DMS79 treated with DMSO at 0.1 percent for 48 hours (cell line): Measurements from ENCODE around the gene LRP6.

Experiments
- DNase-seq: peaks from one replicate; lab custom pipeline; 2025; lab: John Stamatoyannopoulos, UW

Gene LRP6

GRCh38 chr12:12214635-12215131 lies 52.2 kb downstream of the LRP6 start:
- DNase-seq = no peak

GRCh38 chr12:12214201-12214600 lies 52.6 kb downstream of the LRP6 start:
- no peak for DNase-seq

DNA sequence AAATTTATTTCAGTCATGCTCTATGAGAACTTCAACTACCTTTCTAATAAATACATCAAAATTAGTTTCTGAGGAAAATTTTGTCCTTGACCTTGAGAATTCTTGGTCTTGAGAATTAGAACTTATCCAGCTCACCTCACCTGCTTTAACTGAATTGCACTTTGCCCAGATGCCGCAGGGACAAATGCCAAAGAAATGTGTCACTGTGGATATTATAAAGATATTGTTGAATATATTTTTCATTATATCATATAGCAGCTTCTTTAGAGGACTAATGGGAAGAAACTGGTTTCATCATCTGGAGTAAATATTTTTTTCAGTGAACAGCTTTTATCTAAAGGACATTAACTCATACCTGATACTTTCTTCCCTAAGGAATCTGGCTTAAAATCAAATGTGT lies 54.1 kb downstream of the LRP6 start:
- DNase-seq = no peak

DNA sequence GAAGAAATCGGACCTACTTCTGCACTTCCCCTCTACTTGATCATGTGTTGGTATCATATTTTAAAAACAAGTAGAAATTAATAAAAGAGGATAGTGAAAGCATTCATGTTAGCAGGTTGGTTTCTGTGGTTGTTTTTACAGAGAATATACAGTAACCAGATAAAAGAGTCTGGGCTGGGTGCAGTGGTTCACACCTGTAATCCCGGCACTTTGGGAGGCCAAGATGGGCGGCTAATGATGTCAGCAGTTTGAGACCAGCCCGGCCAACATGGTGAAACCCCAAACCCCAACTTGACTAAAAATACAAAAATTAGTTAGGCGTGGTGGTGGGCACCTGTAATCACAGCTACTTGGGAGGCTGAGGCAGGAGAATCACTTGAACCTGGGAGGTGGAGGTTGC lies 55.9 kb downstream of the LRP6 start:
- no peak for DNase-seq

DNA sequence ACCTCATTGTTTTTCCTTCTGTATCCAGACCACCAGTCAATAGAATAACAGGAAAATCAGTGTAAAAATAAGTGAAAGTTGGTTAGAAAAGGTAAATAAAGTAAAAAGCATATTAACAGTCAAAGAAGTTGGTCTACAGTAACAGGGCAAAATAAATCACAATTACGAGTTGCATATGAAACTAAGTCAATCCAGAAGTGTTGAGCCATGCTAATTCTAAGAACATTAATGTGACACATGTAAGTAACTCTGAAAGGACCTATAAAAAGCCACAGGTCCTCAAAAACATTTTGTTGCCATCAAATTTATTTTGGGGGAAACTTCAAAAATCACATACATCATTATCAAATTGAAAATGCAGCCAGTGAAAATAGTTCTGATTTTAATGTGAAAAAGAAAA lies 56.4 kb downstream of the LRP6 start:
- DNase-seq = no peak

GRCh38 chr12:12209675-12210074 lies 57.2 kb downstream of the LRP6 start:
- DNase-seq = no peak

- no peak for DNase-seq
Observed at GRCh38 chr12:12209043-12209442, 57.8 kb downstream of the LRP6 start.

DNA sequence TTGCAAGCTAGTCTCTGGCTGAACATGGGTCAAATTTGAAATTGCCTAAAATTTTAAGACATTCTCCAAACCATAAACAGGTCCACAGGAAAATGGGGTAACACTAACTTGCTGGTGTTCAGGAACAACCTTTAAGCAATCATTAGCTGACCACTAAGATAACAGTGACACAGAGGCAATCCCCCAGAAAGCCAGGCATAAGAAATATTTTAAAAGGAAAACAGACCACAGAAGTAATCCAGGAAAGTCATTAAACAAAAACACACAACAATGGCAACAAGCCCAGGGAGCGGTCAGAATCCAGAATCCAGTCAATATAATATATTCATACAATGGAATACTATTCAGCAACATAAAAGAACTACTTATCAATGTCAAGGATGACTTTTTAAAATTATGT lies 59.1 kb downstream of the LRP6 start:
- no peak for DNase-seq

GRCh38 chr12:12206776-12207388 lies 60.0 kb downstream of the LRP6 start:
- no peak for DNase-seq

- DNase-seq = no peak
Observed at GRCh38 chr12:12202747-12203146, 64.1 kb downstream of the LRP6 start.

DNA sequence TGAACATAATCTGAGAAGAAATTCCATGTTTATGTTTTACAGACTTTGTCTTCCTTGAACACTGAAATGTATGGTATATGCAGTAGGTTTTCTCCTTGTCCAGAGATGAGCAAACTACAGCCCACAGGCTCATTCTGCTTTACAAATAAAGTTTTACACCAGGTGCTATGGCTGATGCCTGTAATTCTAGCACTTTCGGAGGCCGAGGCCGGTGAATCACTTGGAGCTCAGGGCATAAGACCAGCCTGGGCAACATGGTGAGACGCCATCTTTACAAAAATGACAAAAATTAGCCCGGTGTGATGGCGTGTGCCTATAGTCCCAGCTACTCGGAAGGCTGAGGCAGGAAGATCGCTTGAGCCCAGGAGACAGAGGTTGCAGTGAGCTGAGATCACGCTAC lies 64.7 kb downstream of the LRP6 start:
- DNase-seq = no peak

DNA sequence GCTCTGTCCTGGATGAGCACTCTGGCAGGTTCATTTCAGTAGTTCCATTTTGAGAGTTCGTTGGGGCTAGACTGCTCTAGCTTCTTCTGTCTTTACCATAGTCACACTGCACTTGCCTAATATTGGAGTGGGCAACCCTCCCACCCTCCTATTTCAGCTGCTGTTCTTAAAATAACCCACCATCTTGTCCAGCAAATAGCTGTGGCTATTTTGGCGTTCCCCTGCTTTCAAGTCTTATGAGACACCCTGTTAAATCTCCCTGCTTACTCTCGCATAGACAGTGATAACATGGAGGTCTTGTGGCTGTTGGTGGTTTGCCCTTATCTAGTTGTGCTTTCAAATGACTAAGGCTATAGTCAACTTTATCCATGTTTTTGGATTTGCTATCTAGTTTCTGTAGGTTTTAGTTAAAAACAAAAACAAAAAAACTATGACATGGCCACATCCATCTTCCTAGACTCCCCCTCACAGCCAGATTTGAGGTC lies 65.5 kb downstream of the LRP6 start:
- DNase-seq = no peak

DNA sequence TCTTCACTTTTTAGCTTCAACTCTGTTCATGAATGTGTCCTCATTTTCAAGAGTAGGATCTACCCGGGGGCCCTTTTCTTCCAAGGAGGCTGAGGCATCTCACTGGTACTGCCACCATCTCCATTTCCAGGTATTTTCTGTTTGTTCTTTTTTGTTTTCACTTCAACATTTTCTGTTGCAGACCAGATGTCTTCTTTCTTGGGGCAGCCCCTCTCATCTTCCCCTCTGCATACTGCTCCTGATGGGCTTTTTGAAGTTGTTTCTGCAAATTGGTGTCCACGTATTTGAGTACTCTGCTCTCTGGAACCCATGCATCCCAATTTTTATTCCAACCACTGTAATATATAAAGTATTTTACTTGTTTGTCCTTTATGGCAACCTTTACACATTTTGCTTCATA lies 66.5 kb downstream of the LRP6 start:
- DNase-seq = no peak

DNA sequence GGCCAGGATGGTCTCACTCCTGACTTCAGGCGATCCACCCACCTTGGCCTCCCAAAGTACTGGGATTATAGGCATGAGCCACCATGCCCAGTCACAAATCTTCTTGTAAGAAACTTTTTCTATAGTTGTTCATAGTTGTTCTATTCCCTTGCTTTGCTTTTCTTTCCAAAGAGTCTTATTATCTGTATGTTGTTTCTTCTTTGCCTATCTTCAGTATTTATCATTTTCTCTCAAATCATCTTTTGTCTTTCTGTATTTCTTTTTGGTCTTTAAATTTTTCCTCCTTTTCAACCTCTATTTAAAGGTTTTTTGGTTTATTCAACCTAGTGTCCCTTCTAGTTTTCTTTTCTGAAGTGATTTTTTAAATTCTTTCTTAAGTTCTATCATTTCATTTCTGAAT lies 68.7 kb downstream of the LRP6 start:
- DNase-seq = no peak

- no peak for DNase-seq
Observed at GRCh38 chr12:12197128-12197527, 69.7 kb downstream of the LRP6 start.

GRCh38 chr12:12195516-12195915 lies 71.3 kb downstream of the LRP6 start:
- no peak for DNase-seq

GRCh38 chr12:12195081-12195480 lies 71.8 kb downstream of the LRP6 start:
- no peak for DNase-seq

- DNase-seq = no peak
Observed at GRCh38 chr12:12194206-12194605, 72.6 kb downstream of the LRP6 start.

DNA sequence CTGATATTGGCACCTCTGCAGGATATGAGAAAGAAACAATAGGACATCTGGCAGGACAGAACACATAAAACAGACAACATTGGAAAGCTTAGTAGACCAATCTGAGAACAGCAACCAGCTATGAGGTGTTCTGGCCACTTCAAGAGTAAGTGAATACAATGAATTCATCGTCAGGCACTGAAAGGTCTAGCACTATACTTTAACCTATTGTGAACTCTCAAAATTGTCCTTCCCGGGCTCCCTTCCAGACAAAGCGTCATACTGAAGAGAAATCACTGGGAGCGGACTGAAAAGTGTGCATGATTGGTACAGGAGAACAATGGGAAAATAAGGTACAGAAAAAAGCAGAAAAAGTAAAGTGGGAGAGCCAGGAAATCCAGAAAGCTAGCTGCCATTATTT lies 75.8 kb downstream of the LRP6 start:
- DNase-seq = no peak

GRCh38 chr12:12190087-12190809 lies 76.6 kb downstream of the LRP6 start:
- DNase-seq = no peak

DNA sequence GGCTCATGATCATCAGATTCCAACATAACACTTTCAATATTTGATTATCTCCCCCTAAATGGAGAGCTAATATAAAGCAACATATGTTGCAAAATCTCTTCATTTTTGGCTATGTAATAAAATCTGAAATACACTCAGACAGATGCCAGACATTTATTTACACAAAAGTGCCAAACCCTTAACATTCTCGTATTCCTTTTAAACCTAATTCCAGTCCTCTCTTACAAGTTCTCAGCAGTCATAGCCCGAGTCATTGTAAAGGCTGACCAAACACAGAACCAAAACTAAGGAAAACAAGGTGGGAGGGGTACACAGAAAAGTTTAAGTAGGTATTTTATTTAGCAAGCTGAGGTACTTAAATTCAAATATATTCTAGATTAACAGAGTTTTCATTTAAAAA lies 81.4 kb downstream of the LRP6 start:
- DNase-seq = no peak

- no peak for DNase-seq
Observed at GRCh38 chr12:12182703-12183365, 84.0 kb downstream of the LRP6 start.

- no peak for DNase-seq
Observed at GRCh38 chr12:12181511-12181910, 85.3 kb downstream of the LRP6 start.
